ENCODE measurements around the gene RIMS3. TPM values are rescaled to one million over a fixed set of nuclear protein-coding genes. Genes with fewer than 3 reads are reported as not detected.

Gene RIMS3
- total RNA-seq, 1 experiment from 2014 or later, result 13.7 TPM

DNA sequence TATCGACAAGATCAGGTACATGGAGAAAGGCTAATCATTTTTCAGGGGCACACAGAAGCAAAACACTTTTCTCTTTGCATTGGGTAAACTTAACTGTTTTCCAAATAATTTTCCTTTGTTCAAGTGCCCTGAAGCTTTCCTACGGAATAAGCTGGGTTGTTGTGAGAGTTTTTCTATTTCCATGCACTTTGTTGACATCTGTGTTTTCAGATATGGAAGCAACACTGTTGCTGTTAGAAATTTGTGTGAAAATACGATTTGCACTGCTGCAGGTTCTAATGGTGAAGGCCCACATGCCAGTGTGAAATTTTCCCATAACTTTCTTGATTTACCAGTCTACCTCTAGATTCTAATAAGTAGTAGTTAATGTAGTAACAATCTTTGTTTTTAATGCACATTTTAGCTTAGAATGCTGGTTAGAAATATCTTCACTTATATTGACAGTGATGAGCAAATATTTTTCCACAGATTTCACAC lies 44.4 kb upstream of the RIMS3 start:
- peaks cover 4% of the 10 kb centered on the region for H3K79me1 ChIP-seq (ENCODE audit: insufficient read depth, low read depth, low read length, poor library complexity, severe bottlenecking)

More for the DNA sequence above, 44.4 kb upstream of the RIMS3 start:
- H3K9me3 Mint-ChIP-seq, result no peaks in the 10 kb centered on the region
- H3K4me1 Mint-ChIP-seq, result peaks cover 35 to 38% of the 10 kb centered on the region in 2 experiments
- peaks cover 2 to 11% (median 11%) of the 10 kb centered on the region in 3 experiments; a peak in 6 of 7 replicates for H3K36me3 Mint-ChIP-seq (ENCODE audit: insufficient read depth in 1 of 3, low read depth in 3 of 3)
- peaks cover 5% of the 10 kb centered on the region for H3K23me2 ChIP-seq (ENCODE audit: insufficient read length, low read depth, low read length, poor library complexity, severe bottlenecking)
- no peaks in the 10 kb centered on the region for H3K27me3 Mint-ChIP-seq (ENCODE audit: low read depth)
- H3K4me3 Mint-ChIP-seq, result peak overlapping the region; percentile 93 to 94
- no peak overlapping the region for H4K91ac ChIP-seq (ENCODE audit: insufficient read length, low read depth, low read length)
- H4K8ac ChIP-seq (replicated peaks; ENCODE audit: insufficient read length, low read depth, low read length), result no peak overlapping the region
- H2BK20ac ChIP-seq (ENCODE audit: low read depth, low read length, poor library complexity, severe bottlenecking), result no peak overlapping the region
- H3K27ac ChIP-seq (ENCODE audit: insufficient read length, low read depth, low read length), result peak overlapping the region; percentile 75
- H2AK5ac ChIP-seq (ENCODE audit: insufficient read length, low read length), result no peak overlapping the region
- peak overlapping the region; percentile 99 to 100 (median 100); a peak in 6 of 7 replicates for H3K27ac Mint-ChIP-seq
- H2AFZ ChIP-seq (ENCODE audit: low read length), result no peak overlapping the region
- no peak overlapping the region for H3K18ac ChIP-seq (ENCODE audit: insufficient read length, low read depth, low read length)
- peak overlapping the region; percentile 70 for H3K4me2 ChIP-seq (ENCODE audit: insufficient read depth, insufficient read length, low read length)
- H2BK12ac ChIP-seq (ENCODE audit: insufficient read length, low read depth, low read length), result no peak overlapping the region
- H3K23ac ChIP-seq (ENCODE audit: insufficient read length, low read depth, low read length), result no peak overlapping the region
- peak overlapping the region; percentile 78 for H3K9ac ChIP-seq (ENCODE audit: extremely low read depth, insufficient read length, low read length)
- no peak overlapping the region for H2BK5ac ChIP-seq (ENCODE audit: insufficient read length, low read length)
- H3T11ph ChIP-seq (ENCODE audit: low read length), result no peak overlapping the region
- no CpG with 5 or more reads among the region's 3 CpGs for WGBS (ENCODE audit: extremely low coverage, insufficient read length, low lambda C conversion rate)
- H4K20me1 ChIP-seq (ENCODE audit: control insufficient read depth, insufficient read depth, insufficient read length), result no peaks in the 10 kb centered on the region
- no peak overlapping the region for H3K14ac ChIP-seq (ENCODE audit: insufficient read depth, low read length)
- TF ChIP-seq, protein P1, sequence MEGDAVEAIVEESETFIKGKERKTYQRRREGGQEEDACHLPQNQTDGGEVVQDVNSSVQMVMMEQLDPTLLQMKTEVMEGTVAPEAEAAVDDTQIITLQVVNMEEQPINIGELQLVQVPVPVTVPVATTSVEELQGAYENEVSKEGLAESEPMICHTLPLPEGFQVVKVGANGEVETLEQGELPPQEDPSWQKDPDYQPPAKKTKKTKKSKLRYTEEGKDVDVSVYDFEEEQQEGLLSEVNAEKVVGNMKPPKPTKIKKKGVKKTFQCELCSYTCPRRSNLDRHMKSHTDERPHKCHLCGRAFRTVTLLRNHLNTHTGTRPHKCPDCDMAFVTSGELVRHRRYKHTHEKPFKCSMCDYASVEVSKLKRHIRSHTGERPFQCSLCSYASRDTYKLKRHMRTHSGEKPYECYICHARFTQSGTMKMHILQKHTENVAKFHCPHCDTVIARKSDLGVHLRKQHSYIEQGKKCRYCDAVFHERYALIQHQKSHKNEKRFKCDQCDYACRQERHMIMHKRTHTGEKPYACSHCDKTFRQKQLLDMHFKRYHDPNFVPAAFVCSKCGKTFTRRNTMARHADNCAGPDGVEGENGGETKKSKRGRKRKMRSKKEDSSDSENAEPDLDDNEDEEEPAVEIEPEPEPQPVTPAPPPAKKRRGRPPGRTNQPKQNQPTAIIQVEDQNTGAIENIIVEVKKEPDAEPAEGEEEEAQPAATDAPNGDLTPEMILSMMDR (conservative IDR thresholded peaks at IDR 0.05), result no peak
- H3K56ac ChIP-seq (ENCODE audit: insufficient read length, low read depth, low read length), result no peak overlapping the region
- no peak overlapping the region for H3K4ac ChIP-seq (ENCODE audit: low read depth, low read length)
- no peaks in the 10 kb centered on the region for H3K27me3 ChIP-seq (ENCODE audit: insufficient read depth, low read length)
- H3K4me1 ChIP-seq (ENCODE audit: insufficient read depth, low read length), result peaks cover 6% of the 10 kb centered on the region
- H4K5ac ChIP-seq (ENCODE audit: insufficient read length, low read depth, low read length), result peak overlapping the region; percentile 10
- DNase-seq, result no peak
- H2BK120ac ChIP-seq (ENCODE audit: low read depth, low read length, poor library complexity, severe bottlenecking), result no peak overlapping the region
- peaks cover 23% of the 10 kb centered on the region; the same call in 1 of the 2 replicates for H3K79me2 ChIP-seq (ENCODE audit: insufficient read depth, low read length)
- no peaks in the 10 kb centered on the region for H3K9me3 ChIP-seq (ENCODE audit: control insufficient read depth, low read depth, low read length)
- H2BK15ac ChIP-seq (ENCODE audit: low read depth, low read length), result no peak overlapping the region
